Upper lobe of right lung (tissue), 1 donor: ENCODE results near the gene TSKS. TPM values are rescaled to one million over a fixed set of nuclear protein-coding genes. Genes with fewer than 3 reads are reported as not detected.

ENCODE experiments used
- ATAC-seq: fragments of 200-7000 bp; cut with Tn5 transposase; one replicate; pipeline ENCODE4 v1.9.1; 2020; ENCODE audit warnings: mild to moderate bottlenecking, moderate library complexity
- DNase-seq: peaks from one replicate; pipeline ENCODE4 v3.0.0-alpha.2; 2020
- H3K27ac ChIP-seq: fragments of 200-600 bp; one replicate; pipeline ENCODE4 v1.8.0; 2022
- H3K27me3 ChIP-seq: fragments of 200-600 bp; one replicate; pipeline ENCODE4 v1.8.0; 2022; ENCODE audit warnings: mild to moderate bottlenecking
- H3K36me3 ChIP-seq: fragments of 200-600 bp; one replicate; pipeline ENCODE4 v1.8.0; 2022
- H3K4me1 ChIP-seq: fragments of 200-600 bp; one replicate; pipeline ENCODE4 v1.8.0; 2022
- H3K4me3 ChIP-seq: fragments of 200-600 bp; one replicate; pipeline ENCODE4 v1.8.0; 2022; ENCODE audit warnings: mild to moderate bottlenecking
- H3K9me3 ChIP-seq: fragments of 200-600 bp; one replicate; pipeline ENCODE4 v1.8.0; 2022
- CTCF ChIP-seq: fragments of 200-600 bp; IDR thresholded peaks from one replicate; pipeline ENCODE4 v1.8.0; 2022; ENCODE audit warnings: antibody characterized with exemption
- intact Hi-C: fragments of 100-400 bp; cut with DNase I; formaldehyde crosslinking; loops from one replicate; pipeline ENCODE4 v1.11.0; 2022
- total RNA-seq: library from RNA; stranded (reverse); fragmentation: NEBNext Ultra II Directional; extraction: Animal tissue kit (Norgen Biotek cat#: 25700); gene quantifications from one replicate; pipeline ENCODE4 v1.2.1, GENCODE V29; 2021
- donor health status: DM: no; HTN: yes; CAD: no; lungs with severe emphysema.

Gene TSKS
- total RNA-seq, 1 donor from 2014 or later: 0.43 TPM

- Histone ChIP-seq H3K9me3 (no peaks in the 10 kb centered on the region), H3K27ac (no peak overlapping the region), H3K4me3 (no peak overlapping the region), H3K4me1 (no peaks in the 10 kb centered on the region), H3K27me3 (no peaks in the 10 kb centered on the region), H3K36me3 (no peaks in the 10 kb centered on the region)
- ATAC-seq: no peak
- TF ChIP-seq CTCF: no peak
- intact Hi-C loops: no loop called here
- no peak for DNase-seq
Measured at GRCh38 chr19:49744946-49745381, 18.1 kb downstream of the TSKS start.

GRCh38 chr19:49741210-49741844, 21.8 kb downstream of the TSKS start:
- Histone ChIP-seq H3K4me1 (no peaks in the 10 kb centered on the region), H3K9me3 (no peaks in the 10 kb centered on the region), H3K36me3 (no peaks in the 10 kb centered on the region), H3K4me3 (no peak overlapping the region), H3K27ac (no peak overlapping the region), H3K27me3 (no peaks in the 10 kb centered on the region)
- TF ChIP-seq CTCF: no peak
- intact Hi-C loops: no loop called here
- DNase-seq (no peak), ATAC-seq (no peak)

- Histone ChIP-seq H3K27me3 (no peaks in the 10 kb centered on the region), H3K4me3 (no peak overlapping the region), H3K27ac (no peak overlapping the region), H3K9me3 (no peaks in the 10 kb centered on the region), H3K36me3 (no peaks in the 10 kb centered on the region), H3K4me1 (no peaks in the 10 kb centered on the region)
- ATAC-seq: no peak
- DNase-seq: no peak
- TF ChIP-seq CTCF: no peak
- intact Hi-C loops: no loop called here
Measured at GRCh38 chr19:49739933-49740332, 23.2 kb downstream of the TSKS start.

- no peaks in the 10 kb centered on the region for H3K9me3 ChIP-seq
- no peaks in the 10 kb centered on the region for H3K4me1 ChIP-seq
- H3K4me3 ChIP-seq: no peak overlapping the region
- H3K27me3 ChIP-seq: no peaks in the 10 kb centered on the region
- intact Hi-C loops: no loop called here
- DNase-seq: no peak
- TF ChIP-seq CTCF: no peak
- no peak for ATAC-seq
- H3K27ac ChIP-seq: no peak overlapping the region
- no peaks in the 10 kb centered on the region for H3K36me3 ChIP-seq
Measured at GRCh38 chr19:49739098-49739497, 24.0 kb downstream of the TSKS start.

- no peak for TF ChIP-seq CTCF
Measured at GRCh38 chr19:49738268-49738667, 24.8 kb downstream of the TSKS start.

GRCh38 chr19:49730166-49730565, 32.9 kb downstream of the TSKS start:
- Histone ChIP-seq H3K4me3 (no peak overlapping the region), H3K9me3 (no peaks in the 10 kb centered on the region), H3K36me3 (no peaks in the 10 kb centered on the region), H3K27ac (no peak overlapping the region), H3K27me3 (no peaks in the 10 kb centered on the region), H3K4me1 (no peaks in the 10 kb centered on the region)
- intact Hi-C loops: no loop called here
- no peak for DNase-seq
- ATAC-seq: no peak
- no peak for TF ChIP-seq CTCF

More at GRCh38 chr19:49738268-49738667, 24.8 kb downstream of the TSKS start:
- DNase-seq (no peak), ATAC-seq (no peak)
- Histone ChIP-seq H3K36me3 (no peaks in the 10 kb centered on the region), H3K27me3 (no peaks in the 10 kb centered on the region), H3K27ac (no peak overlapping the region), H3K9me3 (no peaks in the 10 kb centered on the region), H3K4me1 (no peaks in the 10 kb centered on the region), H3K4me3 (no peak overlapping the region)
- intact Hi-C loops: no loop called here
